ENCODE results near the gene IRF9.
A peak's percentile ranks its signal among the peaks of the same experiment; 100 is the strongest.

Gene IRF9

DNA sequence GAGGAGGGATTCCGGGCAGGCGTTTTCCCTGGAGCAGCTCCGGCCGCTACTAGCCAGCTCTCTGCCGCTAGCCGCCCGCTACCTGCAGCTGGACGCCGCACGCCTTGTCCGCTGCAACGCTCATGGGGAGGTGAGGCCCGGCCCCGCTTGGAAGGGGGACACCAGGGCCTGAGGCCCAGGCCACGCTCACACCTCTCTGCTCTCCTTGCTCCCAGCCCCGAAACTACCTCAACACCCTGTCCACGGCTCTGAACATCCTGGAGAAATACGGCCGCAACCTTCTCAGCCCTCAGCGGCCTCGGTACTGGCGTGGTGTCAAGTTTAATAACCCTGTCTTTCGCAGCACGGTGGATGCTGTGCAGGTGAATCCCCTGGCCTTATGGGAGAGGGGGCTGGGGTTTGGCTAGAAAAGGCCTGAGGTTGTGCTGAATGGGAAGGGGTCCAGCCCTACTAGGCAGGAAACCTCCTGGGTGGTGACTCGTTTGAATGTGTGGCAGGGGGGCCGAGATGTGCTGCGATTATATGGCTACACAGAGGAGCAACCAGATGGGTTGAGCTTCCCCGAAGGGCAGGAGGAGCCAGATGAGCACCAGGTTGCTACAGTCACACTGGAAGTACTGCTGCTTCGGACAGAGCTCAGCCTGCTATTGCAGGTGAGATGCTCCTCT lies 13.2 kb upstream of the IRF9 start:
- peak overlapping the region; percentile 90 for H3K4me3 ChIP-seq (replicated peaks; ENCODE audit: low read depth, low read length)
- TF ChIP-seq, protein P1, sequence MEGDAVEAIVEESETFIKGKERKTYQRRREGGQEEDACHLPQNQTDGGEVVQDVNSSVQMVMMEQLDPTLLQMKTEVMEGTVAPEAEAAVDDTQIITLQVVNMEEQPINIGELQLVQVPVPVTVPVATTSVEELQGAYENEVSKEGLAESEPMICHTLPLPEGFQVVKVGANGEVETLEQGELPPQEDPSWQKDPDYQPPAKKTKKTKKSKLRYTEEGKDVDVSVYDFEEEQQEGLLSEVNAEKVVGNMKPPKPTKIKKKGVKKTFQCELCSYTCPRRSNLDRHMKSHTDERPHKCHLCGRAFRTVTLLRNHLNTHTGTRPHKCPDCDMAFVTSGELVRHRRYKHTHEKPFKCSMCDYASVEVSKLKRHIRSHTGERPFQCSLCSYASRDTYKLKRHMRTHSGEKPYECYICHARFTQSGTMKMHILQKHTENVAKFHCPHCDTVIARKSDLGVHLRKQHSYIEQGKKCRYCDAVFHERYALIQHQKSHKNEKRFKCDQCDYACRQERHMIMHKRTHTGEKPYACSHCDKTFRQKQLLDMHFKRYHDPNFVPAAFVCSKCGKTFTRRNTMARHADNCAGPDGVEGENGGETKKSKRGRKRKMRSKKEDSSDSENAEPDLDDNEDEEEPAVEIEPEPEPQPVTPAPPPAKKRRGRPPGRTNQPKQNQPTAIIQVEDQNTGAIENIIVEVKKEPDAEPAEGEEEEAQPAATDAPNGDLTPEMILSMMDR (IDR thresholded peaks at IDR 0.05; ENCODE audit: low read length, missing control alignments), result no peak
- no peak for DNase-seq (ENCODE audit: low read depth)

- H3K4me3 ChIP-seq (replicated peaks; ENCODE audit: low read depth, low read length), result no peak overlapping the region
- TF ChIP-seq, protein P1 (IDR thresholded peaks at IDR 0.05; ENCODE audit: low read length, missing control alignments), result no peak
- no peak for DNase-seq (ENCODE audit: low read depth)
These were observed 11.6 kb upstream of the IRF9 start for GRCh38 chr14:24149302-24149969.

- TF ChIP-seq, protein P1 (IDR thresholded peaks at IDR 0.05; ENCODE audit: low read length, missing control alignments), result no peak
- no peak overlapping the region for H3K4me3 ChIP-seq (replicated peaks; ENCODE audit: low read depth, low read length)
- DNase-seq (ENCODE audit: low read depth), result no peak
These were observed 11.0 kb upstream of the IRF9 start for GRCh38 chr14:24150061-24150460.

- DNase-seq (ENCODE audit: low read depth), result no peak
- TF ChIP-seq, protein P1 (IDR thresholded peaks at IDR 0.05; ENCODE audit: low read length, missing control alignments), result no peak
- no peak overlapping the region for H3K4me3 ChIP-seq (replicated peaks; ENCODE audit: low read depth, low read length)
These were observed 10.5 kb upstream of the IRF9 start for GRCh38 chr14:24150567-24150966.

DNA sequence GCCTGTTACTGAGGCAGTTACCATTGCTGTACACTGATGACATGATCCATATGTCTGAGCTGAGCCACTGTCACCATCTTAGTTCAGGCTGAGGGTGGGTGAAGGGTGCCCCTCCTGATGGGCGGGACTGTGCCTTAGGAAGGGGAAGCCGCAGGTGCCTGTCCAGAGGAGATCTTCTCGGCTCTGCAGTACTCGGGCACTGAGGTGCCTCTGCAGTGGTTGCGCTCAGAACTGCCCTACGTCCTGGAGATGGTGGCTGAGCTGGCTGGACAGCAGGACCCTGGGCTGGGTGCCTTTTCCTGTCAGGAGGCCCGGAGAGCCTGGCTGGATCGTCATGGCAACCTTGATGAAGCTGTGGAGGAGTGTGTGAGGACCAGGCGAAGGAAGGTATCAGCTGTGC lies 10.1 kb upstream of the IRF9 start:
- TF ChIP-seq, protein P1 (IDR thresholded peaks at IDR 0.05; ENCODE audit: low read length, missing control alignments), result no peak
- no peak for DNase-seq (ENCODE audit: low read depth)
- no peak overlapping the region for H3K4me3 ChIP-seq (replicated peaks; ENCODE audit: low read depth, low read length)

- no peak overlapping the region for H3K4me3 ChIP-seq (replicated peaks; ENCODE audit: low read depth, low read length)
- DNase-seq (ENCODE audit: low read depth), result no peak
- TF ChIP-seq, protein P1 (IDR thresholded peaks at IDR 0.05; ENCODE audit: low read length, missing control alignments), result no peak
These were observed 9.5 kb upstream of the IRF9 start for GRCh38 chr14:24151404-24152080.
